HepG2 (cell line): ENCODE measurements around the gene TAAR1. TPM values are rescaled to one million over a fixed set of nuclear protein-coding genes. Genes with fewer than 3 reads are reported as not detected.

Experiments
- ATAD3A ChIP-seq: sonication (generic); formaldehyde crosslinking; IDR thresholded peaks from 2 replicates; pipeline ENCODE4 v1.4.0; 2020; ENCODE audit warnings: missing genetic modification reagents
- DR1 ChIP-seq: sonication (generic); formaldehyde crosslinking; IDR thresholded peaks from 2 replicates; pipeline ENCODE4 v1.8.0; 2021; ENCODE audit warnings: mild to moderate bottlenecking, missing genetic modification reagents, inconsistent platforms
- FOXP1 ChIP-seq, 2 experiments: fragments of 450-650 bp in 1 of 2; IDR thresholded peaks; 2 replicates each; pipeline ENCODE4 v1.6.1; 2017 to 2018; ENCODE audit warnings: antibody characterized with exemption in 1 of 2
- GFI1 ChIP-seq: sonication (generic); formaldehyde crosslinking; IDR thresholded peaks from 2 replicates; pipeline ENCODE4 v1.5.0; 2020; ENCODE audit warnings: missing genetic modification reagents, mild to moderate bottlenecking, borderline replicate concordance
- NR2F2 ChIP-seq: IDR thresholded peaks from 2 replicates; pipeline ENCODE4 v1.6.1; 2012; ENCODE audit warnings: low read depth, inconsistent platforms, borderline replicate concordance
- SP1 ChIP-seq, 2 experiments: fragments of 450-650 bp in 1 of 2; sonication (generic) in 1 of 2; formaldehyde crosslinking in 1 of 2; IDR thresholded peaks; 2 replicates each; pipeline versions ENCODE4 v1.4.0 to v1.6.1; 2016 to 2020; ENCODE audit warnings: missing genetic modification reagents in 1 of 2
- ZNF816 ChIP-seq: sonication (generic); formaldehyde crosslinking; IDR thresholded peaks from 2 replicates; pipeline ENCODE4 v1.8.0; 2022; ENCODE audit warnings: missing genetic modification reagents, mild to moderate bottlenecking, borderline replicate concordance
- ZSCAN25 ChIP-seq: sonication (generic); formaldehyde crosslinking; IDR thresholded peaks from 2 replicates; pipeline ENCODE4 v1.8.0; 2022; ENCODE audit warnings: mild to moderate bottlenecking, missing genetic modification reagents
- polyA plus RNA-seq, 8 experiments: library from polyadenylated mRNA; depleted of rRNA in 3 of 8; stranded (reverse) in 7 of 8; unstranded in 1 of 8; fragments of >200 nt; fragmentation: Illumina TruSeq in 4 of 8; extraction: Trizol in 4 of 8; gene quantifications; 2 replicates each; pipeline versions ENCODE4 v1.2.1 to v1.2.3, GENCODE V29; 2011 to 2016; ENCODE audit warnings: low read depth in 4 of 8, missing spikeins in 1 of 8, mixed read lengths in 1 of 8; ENCODE audit not compliant: insufficient read depth in 1 of 8
- total RNA-seq, 5 experiments: library from RNA; depleted of rRNA; stranded (reverse); fragments of >200 nt; fragmentation: Illumina TruSeq; extraction: Trizol; gene quantifications; 2 replicates each; pipeline ENCODE4 v1.2.3, GENCODE V29; 2016; ENCODE audit warnings: low read depth in 1 of 5
- TF ChIP-seq, protein P1 (sequence below): sonication (generic); formaldehyde crosslinking; IDR thresholded peaks from 2 replicates; pipeline ENCODE4 v1.4.0; 2020; ENCODE audit warnings: missing genetic modification reagents
- TF ChIP-seq, protein P2 (sequence below): sonication (generic); formaldehyde crosslinking; IDR thresholded peaks from one replicate; pipeline ENCODE4 v1.5.1; 2020; ENCODE audit warnings: mild to moderate bottlenecking, missing genetic modification reagents; ENCODE audit errors: not compliant biosample characterization
- TF ChIP-seq, protein P3 (sequence below), 2 experiments: sonication (generic) in 1 of 2; formaldehyde crosslinking in 1 of 2; IDR thresholded peaks; 2 replicates each; pipeline versions ENCODE4 v1.4.0 to v1.6.1; 2016 to 2020; ENCODE audit warnings: borderline replicate concordance in 1 of 2, low read depth in 1 of 2, mild to moderate bottlenecking in 1 of 2, missing genetic modification reagents in 1 of 2
- TF ChIP-seq, protein P4 (sequence below): sonication (generic); formaldehyde crosslinking; IDR thresholded peaks from 2 replicates; pipeline ENCODE4 v1.4.0; 2020; ENCODE audit warnings: mild to moderate bottlenecking, missing genetic modification reagents, borderline replicate concordance

The TAAR1 gene
- total and polyA plus RNA-seq, 2 of the 13 experiments (the other 11 are each of a cell fraction or from before 2014, with no cell fraction given), result not detected

DNA sequence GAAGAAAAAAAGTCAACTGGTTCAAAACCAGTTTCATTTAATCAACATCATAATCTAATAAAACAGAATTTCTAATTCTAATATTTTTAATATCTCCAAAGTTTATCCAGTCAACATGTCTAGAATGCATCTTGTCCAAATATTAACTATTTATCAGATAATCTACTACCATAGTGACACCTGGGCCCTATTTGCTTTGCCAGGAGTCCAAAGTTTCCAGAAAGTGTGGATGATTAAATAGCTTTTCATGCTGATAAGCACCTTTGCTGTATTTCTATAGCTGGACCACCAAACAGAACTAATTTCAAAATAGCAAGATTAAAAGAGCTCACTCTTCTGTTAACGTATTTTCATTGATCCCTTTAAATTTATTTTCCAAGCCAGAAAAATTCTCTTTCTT is 12.3 kb upstream of the TAAR1 start (continued):
- TF ChIP-seq, protein P1, sequence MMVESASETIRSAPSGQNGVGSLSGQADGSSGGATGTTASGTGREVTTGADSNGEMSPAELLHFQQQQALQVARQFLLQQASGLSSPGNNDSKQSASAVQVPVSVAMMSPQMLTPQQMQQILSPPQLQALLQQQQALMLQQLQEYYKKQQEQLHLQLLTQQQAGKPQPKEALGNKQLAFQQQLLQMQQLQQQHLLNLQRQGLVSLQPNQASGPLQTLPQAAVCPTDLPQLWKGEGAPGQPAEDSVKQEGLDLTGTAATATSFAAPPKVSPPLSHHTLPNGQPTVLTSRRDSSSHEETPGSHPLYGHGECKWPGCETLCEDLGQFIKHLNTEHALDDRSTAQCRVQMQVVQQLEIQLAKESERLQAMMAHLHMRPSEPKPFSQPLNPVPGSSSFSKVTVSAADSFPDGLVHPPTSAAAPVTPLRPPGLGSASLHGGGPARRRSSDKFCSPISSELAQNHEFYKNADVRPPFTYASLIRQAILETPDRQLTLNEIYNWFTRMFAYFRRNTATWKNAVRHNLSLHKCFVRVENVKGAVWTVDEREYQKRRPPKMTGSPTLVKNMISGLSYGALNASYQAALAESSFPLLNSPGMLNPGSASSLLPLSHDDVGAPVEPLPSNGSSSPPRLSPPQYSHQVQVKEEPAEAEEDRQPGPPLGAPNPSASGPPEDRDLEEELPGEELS (CRISPR knock-in tag), result peak; percentile 52; the same call in 1 of the 2 replicates
- no peak for TF ChIP-seq FOXP1 (IDR thresholded peaks at IDR 0.05)
- TF ChIP-seq FOXP1 (CRISPR knock-in tag; IDR thresholded peaks at IDR 0.05), result peak; percentile 26; the same call in 1 of the 2 replicates
- TF ChIP-seq, protein P2, sequence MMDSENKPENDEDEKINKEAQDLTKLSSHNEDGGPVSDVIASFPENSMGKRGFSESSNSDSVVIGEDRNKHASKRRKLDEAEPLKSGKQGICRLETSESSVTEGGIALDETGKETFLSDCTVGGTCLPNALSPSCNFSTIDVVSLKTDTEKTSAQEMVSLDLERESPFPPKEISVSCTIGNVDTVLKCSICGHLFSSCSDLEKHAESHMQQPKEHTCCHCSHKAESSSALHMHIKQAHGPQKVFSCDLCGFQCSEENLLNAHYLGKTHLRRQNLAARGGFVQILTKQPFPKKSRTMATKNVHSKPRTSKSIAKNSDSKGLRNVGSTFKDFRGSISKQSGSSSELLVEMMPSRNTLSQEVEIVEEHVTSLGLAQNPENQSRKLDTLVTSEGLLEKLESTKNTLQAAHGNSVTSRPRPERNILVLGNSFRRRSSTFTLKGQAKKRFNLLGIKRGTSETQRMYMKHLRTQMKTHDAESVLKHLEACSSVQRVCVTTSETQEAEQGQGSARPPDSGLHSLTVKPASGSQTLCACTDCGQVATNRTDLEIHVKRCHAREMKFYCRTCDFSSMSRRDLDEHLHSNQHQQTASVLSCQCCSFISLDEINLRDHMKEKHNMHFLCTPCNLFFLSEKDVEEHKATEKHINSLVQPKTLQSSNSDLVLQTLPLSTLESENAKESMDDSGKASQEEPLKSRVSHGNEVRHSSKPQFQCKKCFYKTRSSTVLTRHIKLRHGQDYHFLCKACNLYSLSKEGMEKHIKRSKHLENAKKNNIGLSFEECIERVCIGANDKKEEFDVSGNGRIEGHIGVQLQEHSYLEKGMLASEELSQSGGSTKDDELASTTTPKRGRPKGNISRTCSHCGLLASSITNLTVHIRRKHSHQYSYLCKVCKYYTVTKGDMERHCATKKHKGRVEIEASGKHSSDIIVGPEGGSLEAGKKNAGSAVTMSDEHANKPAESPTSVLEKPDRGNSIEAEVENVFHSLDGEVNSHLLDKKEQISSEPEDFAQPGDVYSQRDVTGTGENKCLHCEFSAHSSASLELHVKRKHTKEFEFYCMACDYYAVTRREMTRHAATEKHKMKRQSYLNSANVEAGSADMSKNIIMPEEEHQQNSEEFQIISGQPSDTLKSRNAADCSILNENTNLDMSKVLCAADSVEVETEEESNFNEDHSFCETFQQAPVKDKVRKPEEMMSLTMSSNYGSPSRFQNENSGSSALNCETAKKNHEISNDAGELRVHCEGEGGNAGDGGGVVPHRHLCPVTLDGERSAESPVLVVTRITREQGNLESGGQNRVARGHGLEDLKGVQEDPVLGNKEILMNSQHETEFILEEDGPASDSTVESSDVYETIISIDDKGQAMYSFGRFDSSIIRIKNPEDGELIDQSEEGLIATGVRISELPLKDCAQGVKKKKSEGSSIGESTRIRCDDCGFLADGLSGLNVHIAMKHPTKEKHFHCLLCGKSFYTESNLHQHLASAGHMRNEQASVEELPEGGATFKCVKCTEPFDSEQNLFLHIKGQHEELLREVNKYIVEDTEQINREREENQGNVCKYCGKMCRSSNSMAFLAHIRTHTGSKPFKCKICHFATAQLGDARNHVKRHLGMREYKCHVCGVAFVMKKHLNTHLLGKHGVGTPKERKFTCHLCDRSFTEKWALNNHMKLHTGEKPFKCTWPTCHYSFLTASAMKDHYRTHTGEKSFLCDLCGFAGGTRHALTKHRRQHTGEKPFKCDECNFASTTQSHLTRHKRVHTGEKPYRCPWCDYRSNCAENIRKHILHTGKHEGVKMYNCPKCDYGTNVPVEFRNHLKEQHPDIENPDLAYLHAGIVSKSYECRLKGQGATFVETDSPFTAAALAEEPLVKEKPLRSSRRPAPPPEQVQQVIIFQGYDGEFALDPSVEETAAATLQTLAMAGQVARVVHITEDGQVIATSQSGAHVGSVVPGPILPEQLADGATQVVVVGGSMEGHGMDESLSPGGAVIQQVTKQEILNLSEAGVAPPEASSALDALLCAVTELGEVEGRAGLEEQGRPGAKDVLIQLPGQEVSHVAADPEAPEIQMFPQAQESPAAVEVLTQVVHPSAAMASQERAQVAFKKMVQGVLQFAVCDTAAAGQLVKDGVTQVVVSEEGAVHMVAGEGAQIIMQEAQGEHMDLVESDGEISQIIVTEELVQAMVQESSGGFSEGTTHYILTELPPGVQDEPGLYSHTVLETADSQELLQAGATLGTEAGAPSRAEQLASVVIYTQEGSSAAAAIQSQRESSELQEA (CRISPR knock-in tag), result no peak
- TF ChIP-seq, protein P3, sequence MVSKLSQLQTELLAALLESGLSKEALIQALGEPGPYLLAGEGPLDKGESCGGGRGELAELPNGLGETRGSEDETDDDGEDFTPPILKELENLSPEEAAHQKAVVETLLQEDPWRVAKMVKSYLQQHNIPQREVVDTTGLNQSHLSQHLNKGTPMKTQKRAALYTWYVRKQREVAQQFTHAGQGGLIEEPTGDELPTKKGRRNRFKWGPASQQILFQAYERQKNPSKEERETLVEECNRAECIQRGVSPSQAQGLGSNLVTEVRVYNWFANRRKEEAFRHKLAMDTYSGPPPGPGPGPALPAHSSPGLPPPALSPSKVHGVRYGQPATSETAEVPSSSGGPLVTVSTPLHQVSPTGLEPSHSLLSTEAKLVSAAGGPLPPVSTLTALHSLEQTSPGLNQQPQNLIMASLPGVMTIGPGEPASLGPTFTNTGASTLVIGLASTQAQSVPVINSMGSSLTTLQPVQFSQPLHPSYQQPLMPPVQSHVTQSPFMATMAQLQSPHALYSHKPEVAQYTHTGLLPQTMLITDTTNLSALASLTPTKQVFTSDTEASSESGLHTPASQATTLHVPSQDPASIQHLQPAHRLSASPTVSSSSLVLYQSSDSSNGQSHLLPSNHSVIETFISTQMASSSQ (IDR thresholded peaks at IDR 0.05; ENCODE audit: low read depth), result peak; percentile 25; the same call in 1 of the 2 replicates
- TF ChIP-seq, protein P3 (CRISPR knock-in tag; IDR thresholded peaks at IDR 0.05; ENCODE audit: borderline replicate concordance), result no peak
- TF ChIP-seq, protein P4, sequence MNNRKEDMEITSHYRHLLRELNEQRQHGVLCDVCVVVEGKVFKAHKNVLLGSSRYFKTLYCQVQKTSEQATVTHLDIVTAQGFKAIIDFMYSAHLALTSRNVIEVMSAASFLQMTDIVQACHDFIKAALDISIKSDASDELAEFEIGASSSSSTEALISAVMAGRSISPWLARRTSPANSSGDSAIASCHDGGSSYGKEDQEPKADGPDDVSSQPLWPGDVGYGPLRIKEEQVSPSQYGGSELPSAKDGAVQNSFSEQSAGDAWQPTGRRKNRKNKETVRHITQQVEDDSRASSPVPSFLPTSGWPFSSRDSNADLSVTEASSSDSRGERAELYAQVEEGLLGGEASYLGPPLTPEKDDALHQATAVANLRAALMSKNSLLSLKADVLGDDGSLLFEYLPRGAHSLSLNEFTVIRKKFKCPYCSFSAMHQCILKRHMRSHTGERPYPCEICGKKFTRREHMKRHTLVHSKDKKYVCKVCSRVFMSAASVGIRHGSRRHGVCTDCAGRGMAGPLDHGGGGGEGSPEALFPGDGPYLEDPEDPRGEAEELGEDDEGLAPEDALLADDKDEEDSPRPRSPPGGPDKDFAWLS (CRISPR knock-in tag), result no peak
- TF ChIP-seq GFI1 (CRISPR knock-in tag), result no peak
- TF ChIP-seq DR1, result no peak
- no peak for TF ChIP-seq SP1 (IDR thresholded peaks at IDR 0.05)
- TF ChIP-seq SP1 (CRISPR knock-in tag; IDR thresholded peaks at IDR 0.05), result no peak
- TF ChIP-seq ZSCAN25 (CRISPR knock-in tag), result no peak
- no peak for TF ChIP-seq ATAD3A (CRISPR knock-in tag)
- no peak for TF ChIP-seq NR2F2
- TF ChIP-seq ZNF816 (CRISPR knock-in tag), result no peak
